ENCODE measurements around the gene GALNT17.
"Not testable (repeated sequence)": the region's sequence is repeated elsewhere in the genome, so short reads cannot be mapped to it uniquely, and the experiment has no call there.

The GALNT17 gene

GRCh38 chr7:71237945-71238344 is 106.0 kb downstream of the GALNT17 start:
- DNase-seq = no peak

- no peak for DNase-seq
These were observed 106.8 kb downstream of the GALNT17 start for GRCh38 chr7:71238581-71239295.

- DNase-seq = no peak
These were observed 107.8 kb downstream of the GALNT17 start for GRCh38 chr7:71239586-71240268.

- DNase-seq = no peak
These were observed 111.9 kb downstream of the GALNT17 start for GRCh38 chr7:71243736-71244410.

- DNase-seq = no peak
These were observed 113.1 kb downstream of the GALNT17 start for GRCh38 chr7:71245038-71245437.

- DNase-seq = no peak
These were observed 119.8 kb downstream of the GALNT17 start for GRCh38 chr7:71251706-71252105.

GRCh38 chr7:71254751-71255150 is 122.8 kb downstream of the GALNT17 start:
- no peak for DNase-seq

GRCh38 chr7:71255537-71256178 is 123.7 kb downstream of the GALNT17 start:
- no peak for DNase-seq

GRCh38 chr7:71261066-71261465 is 129.1 kb downstream of the GALNT17 start:
- DNase-seq = no peak

- not testable (repeated sequence) for DNase-seq
These were observed 130.9 kb downstream of the GALNT17 start for GRCh38 chr7:71262834-71263233.

GRCh38 chr7:71264005-71264404 is 132.1 kb downstream of the GALNT17 start:
- no peak for DNase-seq

GRCh38 chr7:71266912-71267311 is 135.0 kb downstream of the GALNT17 start:
- no peak for DNase-seq

GRCh38 chr7:71267734-71268469 is 136.0 kb downstream of the GALNT17 start:
- DNase-seq = no peak

- no peak for DNase-seq
These were observed 138.6 kb downstream of the GALNT17 start for GRCh38 chr7:71270558-71270957.

- DNase-seq = no peak
These were observed 139.3 kb downstream of the GALNT17 start for GRCh38 chr7:71271203-71271602.

GRCh38 chr7:71272509-71273490 is 140.9 kb downstream of the GALNT17 start:
- no peak for DNase-seq

- no peak for DNase-seq
These were observed 146.3 kb downstream of the GALNT17 start for GRCh38 chr7:71278257-71278656.

- no peak for DNase-seq
These were observed 149.3 kb downstream of the GALNT17 start for GRCh38 chr7:71281261-71281660.

- DNase-seq = no peak
These were observed 151.9 kb downstream of the GALNT17 start for GRCh38 chr7:71283802-71284201.

GRCh38 chr7:71285571-71286145 is 153.7 kb downstream of the GALNT17 start:
- DNase-seq = no peak

- no peak for DNase-seq
These were observed 154.4 kb downstream of the GALNT17 start for GRCh38 chr7:71286336-71286735.
